K562 (cell line): ENCODE measurements around the gene GUCY2F. TPM values are rescaled to one million over a fixed set of nuclear protein-coding genes. Genes with fewer than 3 reads are reported as not detected.

Source experiments
- ATAC-seq: fragments of 200-7000 bp; cut with Tn5 transposase; 3 replicates; pipeline ENCODE4 v1.9.1; 2020; ENCODE audit warnings: moderate library complexity
- BruUV-seq: library from RNA; stranded (reverse); fragments of 400-500 nt; replicated peaks from 2 replicates; lab custom pipeline; 2021; lab: Mats Ljungman, UMichigan
- CTCF ChIA-PET: fragments of 300-600 bp; formaldehyde crosslinking; extraction: SDS; loops from one replicate; lab custom pipeline; 2021; ENCODE audit warnings: low intra/inter-chr PET ratio; lab: Yijun Ruan, JAX
- POLR2A ChIA-PET: fragments of 300-600, 350-650 bp; sonication (Branson Sonifier 250); formaldehyde crosslinking; extraction: SDS; loops from one replicate; lab custom pipeline; 2021; ENCODE audit warnings: antibody characterized with exemption, inconsistent platforms; lab: Yijun Ruan, JAX
- DNase-seq, 4 experiments: peaks; one replicate each; pipeline versions ENCODE4 v3.0.0 to v3.0.0-alpha.2; 2011 to 2018; ENCODE audit warnings: low spot score in 3 of 4, mixed read lengths in 3 of 4; ENCODE audit errors: extremely low read depth in 1 of 4
- FAIRE-seq: peaks from 2 replicates; lab custom pipeline; 2011; peaks lifted over from hg19 to GRCh38; lab: Jason Lieb, UNC
- H2AFZ ChIP-seq: 2 replicates; pipeline ENCODE4 v1.6.0; 2011; ENCODE audit warnings: low read depth, low read length, control low read depth, inconsistent platforms
- H3K27ac ChIP-seq: fragments of 200-600 bp; 3 replicates; pipeline ENCODE4 v1.8.0; 2011; ENCODE audit warnings: low read depth, mild to moderate bottlenecking, control low read depth, inconsistent platforms, low read length, moderate library complexity, mixed read lengths; ENCODE audit errors: extremely low read depth
- H3K27me3 ChIP-seq, 2 experiments: fragments of 300-600 bp in 1 of 2; 2 replicates in 1 of 2; 3 replicates in 1 of 2; pipeline versions ENCODE4 v1.6.0 to v1.8.0; 2011; ENCODE audit warnings: inconsistent platforms in 2 of 2, low read length in 2 of 2, mild to moderate bottlenecking in 1 of 2, mixed read lengths in 1 of 2, moderate library complexity in 1 of 2; ENCODE audit not compliant: control insufficient read depth in 2 of 2, insufficient read depth in 2 of 2
- H3K36me3 ChIP-seq: fragments of 300-600 bp; 3 replicates; pipeline ENCODE4 v1.8.0; 2011; ENCODE audit warnings: mild to moderate bottlenecking, low read length, inconsistent platforms; ENCODE audit not compliant: control insufficient read depth, insufficient read depth
- H3K4me1 ChIP-seq, 2 experiments: fragments of 200-600 bp in 1 of 2; replicated peaks in 1 of 2; 2 replicates in 1 of 2; 3 replicates in 1 of 2; pipeline versions ENCODE4 v1.5.1 to v1.8.0; 2011; ENCODE audit warnings: inconsistent platforms in 2 of 2, low read length in 2 of 2, mild to moderate bottlenecking in 1 of 2, mixed read lengths in 1 of 2, moderate library complexity in 1 of 2; ENCODE audit not compliant: control insufficient read depth in 2 of 2, insufficient read depth in 2 of 2
- H3K4me2 ChIP-seq: 2 replicates; pipeline ENCODE4 v1.6.1; 2011; ENCODE audit warnings: low read length, control low read depth, inconsistent platforms, mixed read lengths; ENCODE audit not compliant: insufficient read depth
- H3K4me3 ChIP-seq: fragments of 200-600 bp; sonication (generic), shearing (Covaris generic); 2 replicates; pipeline ENCODE4 v1.5.1; 2016; ENCODE audit warnings: control low read depth, inconsistent platforms
- H3K79me2 ChIP-seq: fragments of 200-600 bp; 3 replicates; pipeline ENCODE4 v1.8.0; 2011; ENCODE audit warnings: low read length, inconsistent platforms; ENCODE audit not compliant: control insufficient read depth, insufficient read depth
- H3K9ac ChIP-seq, 2 experiments: 2 replicates each; pipeline versions ENCODE4 v1.6.0 to v1.6.1; 2011; ENCODE audit warnings: low read depth in 2 of 2, low read length in 2 of 2, control low read depth in 1 of 2, inconsistent platforms in 1 of 2, mild to moderate bottlenecking in 1 of 2, mixed read lengths in 1 of 2; ENCODE audit not compliant: insufficient read depth in 1 of 2
- H3K9me1 ChIP-seq: one replicate; pipeline ENCODE4 v1.6.0; 2011; ENCODE audit warnings: inconsistent platforms, mild to moderate bottlenecking, low read length, moderate library complexity; ENCODE audit not compliant: control insufficient read depth, insufficient read depth
- H3K9me3 ChIP-seq: replicated peaks from 2 replicates; pipeline ENCODE4 v1.5.1; 2011; ENCODE audit warnings: low read depth, low read length, inconsistent platforms; ENCODE audit not compliant: control insufficient read depth, insufficient read depth
- H4K20me1 ChIP-seq: replicated peaks from 2 replicates; pipeline ENCODE4 v1.6.1; 2011; ENCODE audit warnings: low read length, inconsistent platforms, mixed read lengths; ENCODE audit not compliant: control insufficient read depth, insufficient read depth
- ZNF280B ChIP-seq: fragments of 250-450 bp; sonication (Bioruptor Pico); IDR thresholded peaks from 2 replicates; pipeline ENCODE4 v1.5.1; 2021; ENCODE audit warnings: mild to moderate bottlenecking
- in situ Hi-C: fragments of 300-500 bp; cut with MboI; formaldehyde crosslinking; loops from 4 replicates; pipeline ENCODE4 v1.15.0; 2018; ENCODE audit warnings: inconsistent platforms, mixed read lengths
- intact Hi-C: fragments of 100-400 bp; cut with micrococcal nuclease; formaldehyde crosslinking; loops from 2 replicates; pipeline ENCODE4 v1.14.2; 2022
- polyA plus RNA-seq, 8 experiments: library from polyadenylated mRNA; depleted of rRNA in 4 of 8; stranded (reverse) in 5 of 8; unstranded in 3 of 8; fragments of >200 nt; fragmentation: Nextera tagmentation in 2 of 8; fragmentation: Illumina TruSeq in 1 of 8; extraction: Ambion mirVana in 2 of 8; extraction: Trizol in 1 of 8; gene quantifications; 2 replicates each; pipeline versions ENCODE4 v1.2.1 to v1.2.3, GENCODE V29; 2011 to 2014; ENCODE audit warnings: inconsistent platforms in 1 of 8, missing spikeins in 1 of 8
- total RNA-seq, 7 experiments: library from RNA; depleted of rRNA in 6 of 7; stranded (reverse); fragments of >200 nt in 6 of 7; fragmentation: Illumina TruSeq in 2 of 7; extraction: Trizol in 2 of 7; gene quantifications; 2 replicates each; pipeline versions ENCODE4 v1.2.1 to v1.2.3, GENCODE V29; 2011 to 2021; ENCODE audit warnings: low replicate concordance in 1 of 7
- TF ChIP-seq, protein P1 (sequence below): fragments of 250-450 bp; sonication (Bioruptor Pico); IDR thresholded peaks from 2 replicates; pipeline ENCODE4 v1.8.0; 2022; ENCODE audit warnings: inconsistent platforms

The GUCY2F gene
- total and polyA plus RNA-seq, 9 of the 15 experiments (the other 6 are each of a cell fraction or from before 2014, with no cell fraction given): 0.01 to 0.06 (median 0.05) TPM; not detected in 6

GRCh38 chrX:109350051-109350450, 131.8 kb downstream of the GUCY2F start:
- no peak for DNase-seq
- Histone ChIP-seq H2AFZ (no peak overlapping the region), H3K79me2 (no peaks in the 10 kb centered on the region), H3K36me3 (no peaks in the 10 kb centered on the region), H3K9me1 (no peaks in the 10 kb centered on the region), H3K9me3 (no peaks in the 10 kb centered on the region), H3K9ac (no peak overlapping the region), H3K27ac (no peak overlapping the region), H3K4me1 (no peaks in the 10 kb centered on the region; a peak in 1 of 5 replicates), H3K4me3 (no peak overlapping the region), H3K4me2 (no peak overlapping the region), H3K27me3 (no peaks in the 10 kb centered on the region), H4K20me1 (no peaks in the 10 kb centered on the region)
- intact Hi-C loops: no loop called here
- no peak for ATAC-seq
- no TSS peak for BruUV-seq
- in situ Hi-C loops: no loop called here
- no peak for FAIRE-seq
- TF ChIP-seq, protein P1, sequence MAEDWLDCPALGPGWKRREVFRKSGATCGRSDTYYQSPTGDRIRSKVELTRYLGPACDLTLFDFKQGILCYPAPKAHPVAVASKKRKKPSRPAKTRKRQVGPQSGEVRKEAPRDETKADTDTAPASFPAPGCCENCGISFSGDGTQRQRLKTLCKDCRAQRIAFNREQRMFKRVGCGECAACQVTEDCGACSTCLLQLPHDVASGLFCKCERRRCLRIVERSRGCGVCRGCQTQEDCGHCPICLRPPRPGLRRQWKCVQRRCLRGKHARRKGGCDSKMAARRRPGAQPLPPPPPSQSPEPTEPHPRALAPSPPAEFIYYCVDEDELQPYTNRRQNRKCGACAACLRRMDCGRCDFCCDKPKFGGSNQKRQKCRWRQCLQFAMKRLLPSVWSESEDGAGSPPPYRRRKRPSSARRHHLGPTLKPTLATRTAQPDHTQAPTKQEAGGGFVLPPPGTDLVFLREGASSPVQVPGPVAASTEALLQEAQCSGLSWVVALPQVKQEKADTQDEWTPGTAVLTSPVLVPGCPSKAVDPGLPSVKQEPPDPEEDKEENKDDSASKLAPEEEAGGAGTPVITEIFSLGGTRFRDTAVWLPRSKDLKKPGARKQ (CRISPR knock-in tag): no peak
- no peak for TF ChIP-seq ZNF280B (CRISPR knock-in tag)
- POLR2A ChIA-PET: interaction anchor here (0.6 kb wide), 1 partner anchor 772 kb away, joined by 3 read pairs; no protein-coding TSS in a partner anchor
- CTCF ChIA-PET: no interaction called here
